GM10847 (cell line): ENCODE results near the gene DYRK3.

Experiments used
- POLR2A ChIP-seq: IDR thresholded peaks from 2 replicates; pipeline ENCODE4 v1.6.1; 2011; ENCODE audit not compliant: insufficient read length; ENCODE audit errors: extremely low read depth

DYRK3 gene

GRCh38 chr1:206635080-206635977, at the start of gene DYRK3:
Gene DYRK3, plus strand, starts transcription at chr1:206635536. Its CDS starts 168 bp downstream, at chr1:206635704.
- TF ChIP-seq POLR2A, result peak; percentile 86

GRCh38 chr1:206586501-206587445, 48.6 kb upstream of the DYRK3 start:
- TF ChIP-seq POLR2A, result no peak

DNA sequence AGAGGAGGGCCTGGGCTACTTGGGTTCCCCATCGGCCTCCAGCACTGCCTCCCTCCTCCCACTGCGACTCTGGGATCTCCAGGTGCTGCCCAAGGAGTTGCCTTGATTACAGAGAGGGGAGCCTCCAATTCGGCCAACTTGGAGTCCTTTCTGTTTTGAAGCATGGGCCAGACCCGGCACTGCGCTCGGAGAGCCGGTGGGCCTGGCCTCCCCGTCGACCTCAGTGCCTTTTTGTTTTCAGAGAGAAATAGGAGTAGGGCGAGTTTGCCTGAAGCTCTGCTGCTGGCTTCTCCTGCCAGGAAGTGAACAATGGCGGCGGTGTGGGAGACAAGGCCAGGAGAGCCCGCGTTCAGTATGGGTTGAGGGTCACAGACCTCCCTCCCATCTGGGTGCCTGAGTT, 47.4 kb upstream of the DYRK3 start:
- no peak for TF ChIP-seq POLR2A

DNA sequence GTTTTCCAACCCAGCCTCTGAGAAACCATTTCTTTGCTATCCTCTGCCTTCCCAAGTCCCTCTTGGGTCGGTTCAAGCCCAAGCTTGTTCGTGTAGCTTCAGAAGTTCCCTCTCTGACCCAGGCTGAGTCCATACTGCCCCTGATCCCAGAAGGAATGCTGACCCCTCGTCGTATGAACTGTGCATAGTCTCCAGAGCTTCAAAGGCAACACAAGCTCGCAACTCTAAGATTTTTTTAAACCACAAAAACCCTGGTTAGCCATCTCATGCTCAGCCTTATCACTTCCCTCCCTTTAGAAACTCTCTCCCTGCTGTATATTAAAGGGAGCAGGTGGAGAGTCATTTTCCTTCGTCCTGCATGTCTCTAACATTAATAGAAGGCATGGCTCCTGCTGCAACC, 46.8 kb upstream of the DYRK3 start:
- no peak for TF ChIP-seq POLR2A

DNA sequence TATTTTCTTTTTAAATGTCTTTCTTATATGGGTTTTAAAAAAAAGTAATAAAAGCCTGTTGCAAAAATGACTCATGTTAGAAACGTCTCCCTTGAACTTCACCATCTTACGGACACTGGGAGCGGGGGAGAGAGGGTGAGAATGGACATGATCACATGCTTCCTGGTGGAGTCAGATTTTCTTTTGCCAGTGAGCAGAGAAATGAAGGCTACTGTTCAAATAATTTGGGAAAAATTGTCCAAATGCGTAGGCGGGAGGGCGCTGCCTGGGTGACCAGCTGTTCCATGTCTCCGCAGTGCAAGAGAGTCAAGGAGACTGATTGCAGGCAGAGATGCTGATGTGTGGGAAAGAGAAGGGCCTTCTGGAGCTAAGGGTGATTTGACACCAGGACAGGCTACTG, 46.1 kb upstream of the DYRK3 start:
- no peak for TF ChIP-seq POLR2A

GRCh38 chr1:206590025-206590758, 45.1 kb upstream of the DYRK3 start:
- no peak for TF ChIP-seq POLR2A

DNA sequence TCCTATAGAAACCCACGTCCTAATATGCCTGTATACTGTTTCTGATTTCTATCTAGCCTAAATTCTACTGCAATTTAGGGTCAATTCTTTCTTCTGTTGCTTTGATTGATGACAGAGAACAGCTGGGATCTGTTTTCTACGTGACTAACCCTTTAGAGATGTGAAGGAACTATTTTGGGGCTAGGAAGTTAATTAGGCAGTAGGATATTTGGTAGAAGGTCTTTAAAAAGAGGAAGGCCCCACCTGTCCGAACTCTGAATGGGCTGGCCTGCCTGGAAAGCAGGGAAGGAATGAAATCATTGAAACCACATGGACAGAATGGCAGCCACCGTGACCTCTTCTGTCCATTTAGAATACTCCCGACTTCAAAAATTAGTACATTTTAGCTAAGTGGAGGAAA, 44.1 kb upstream of the DYRK3 start:
- TF ChIP-seq POLR2A, result no peak

DNA sequence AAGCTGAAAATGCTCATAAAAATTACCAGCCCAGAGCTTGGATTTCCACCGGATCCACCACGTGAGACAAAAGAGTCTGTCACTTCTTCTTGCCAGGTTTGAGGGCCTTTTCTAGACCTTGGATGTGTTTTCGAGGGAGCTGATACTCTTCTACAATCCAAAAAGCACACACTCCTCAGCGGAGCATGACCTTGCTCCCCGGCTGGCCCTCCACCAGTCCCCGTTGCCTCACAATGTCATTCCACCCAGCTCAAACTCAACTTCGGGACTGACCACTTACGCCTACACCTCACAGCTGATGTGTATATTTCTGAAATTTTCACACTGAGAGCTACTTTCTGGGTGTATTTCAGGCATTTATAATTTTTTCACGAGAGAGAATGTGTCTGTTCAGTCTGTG, 43.6 kb upstream of the DYRK3 start:
- TF ChIP-seq POLR2A, result no peak

DNA sequence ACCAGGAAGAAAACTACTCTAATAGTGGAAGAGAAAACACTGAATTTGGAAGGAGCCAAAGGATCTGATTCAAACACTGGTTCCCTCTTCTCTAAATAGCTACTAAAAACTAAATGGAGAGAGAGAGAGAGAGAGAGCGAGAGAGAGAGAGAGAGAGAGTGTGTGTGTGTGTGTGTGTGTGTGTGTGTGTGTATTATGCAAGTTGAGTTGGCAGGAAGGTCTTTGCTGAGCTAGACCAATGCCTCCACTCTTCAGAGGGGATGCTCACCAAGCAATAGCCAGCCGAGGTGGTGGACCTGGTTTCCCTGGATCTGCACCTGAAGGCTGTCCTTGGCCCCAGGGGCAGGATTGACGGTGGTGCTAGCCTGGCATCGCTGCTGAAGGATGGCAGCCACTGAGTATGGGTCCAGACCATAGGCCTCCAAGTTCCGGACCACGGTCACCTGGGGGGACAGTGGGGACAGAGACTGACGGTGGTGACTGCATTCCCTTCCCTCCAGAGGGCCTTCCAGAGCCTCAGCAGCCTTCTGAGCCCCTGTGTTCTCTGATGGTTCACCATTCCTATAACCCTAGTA, 41.9 kb upstream of the DYRK3 start:
- no peak for TF ChIP-seq POLR2A

DNA sequence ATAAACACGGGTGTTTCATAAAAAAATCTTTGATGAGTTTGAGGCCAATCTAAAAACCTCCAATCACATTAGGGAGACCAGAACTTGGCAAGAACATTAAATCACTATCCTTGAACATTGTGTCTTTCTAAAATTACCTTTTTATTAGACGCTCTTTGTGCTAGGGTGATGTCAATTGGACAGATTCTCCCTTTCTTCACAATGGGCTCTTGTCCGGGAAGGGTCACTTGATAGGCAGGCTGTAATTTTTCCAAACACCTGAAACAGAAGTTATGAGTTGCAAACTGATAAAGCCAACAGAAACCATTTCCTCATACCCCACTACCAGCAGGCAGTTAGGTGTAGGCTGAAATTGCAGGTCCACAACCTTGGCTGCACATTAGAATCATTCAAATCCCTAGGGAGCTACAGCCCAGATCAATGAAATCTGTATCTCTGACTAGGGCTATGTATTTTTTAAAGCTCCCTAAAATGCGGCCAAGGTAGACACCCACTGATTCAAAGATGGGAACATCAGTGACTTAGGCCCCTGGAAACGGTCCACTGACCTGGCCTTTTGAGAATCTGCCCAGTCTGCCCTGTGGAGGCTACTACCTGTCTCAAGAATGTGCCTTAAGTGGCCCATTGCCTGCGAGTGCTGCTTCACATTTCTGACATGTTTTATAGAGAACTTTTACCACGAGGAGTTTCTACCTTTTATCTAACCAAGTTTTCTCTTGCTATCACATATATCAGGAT, 39.6 kb upstream of the DYRK3 start:
- no peak for TF ChIP-seq POLR2A

DNA sequence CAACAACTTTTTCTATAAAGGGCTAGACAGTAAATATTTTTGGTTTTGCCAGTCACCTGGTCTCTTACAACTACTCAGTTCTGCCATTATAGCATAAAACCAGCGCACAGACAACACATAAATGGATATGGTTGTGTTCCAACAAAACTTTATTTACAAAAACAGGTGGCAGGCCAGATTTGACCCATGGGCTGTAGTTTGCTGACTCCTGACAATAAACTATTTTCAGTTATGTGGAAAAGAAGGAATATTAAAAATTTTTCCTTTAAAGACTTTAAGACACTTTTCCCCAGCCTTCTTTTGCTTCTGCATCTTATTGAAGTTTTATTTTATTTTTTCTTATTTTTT, 39.0 kb upstream of the DYRK3 start:
- TF ChIP-seq POLR2A, result no peak

GRCh38 chr1:206600527-206600926, 34.8 kb upstream of the DYRK3 start:
- no peak for TF ChIP-seq POLR2A

DNA sequence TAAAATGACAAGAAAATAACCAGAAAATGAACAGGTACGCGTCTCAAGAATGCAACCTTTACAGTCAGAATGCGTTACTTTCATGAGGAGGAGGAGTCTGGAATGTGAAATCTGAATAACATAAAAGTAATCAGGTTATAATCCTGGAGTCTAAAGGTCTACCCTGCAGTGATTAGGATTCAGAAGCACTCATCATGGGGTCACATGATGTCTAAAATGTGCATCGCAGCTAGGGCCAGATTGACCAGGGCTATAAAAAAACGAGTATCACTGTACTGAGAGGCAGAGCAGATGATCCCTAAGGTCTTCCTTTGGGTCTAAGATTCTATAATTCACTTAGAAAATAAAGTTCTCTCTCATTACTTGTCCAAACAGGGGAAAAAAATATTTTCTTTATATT, 30.5 kb upstream of the DYRK3 start:
- no peak for TF ChIP-seq POLR2A

- no peak for TF ChIP-seq POLR2A
These were observed 28.5 kb upstream of the DYRK3 start for GRCh38 chr1:206606867-206607266.
